GM21447 (cell line): Measurements from ENCODE around the gene PSD4.

Experiments used
- ATAC-seq: cut with Tn5 transposase; IDR thresholded peaks from one replicate; pipeline ENCODE4 v1.9.1; 2021; ENCODE audit not compliant: unreplicated experiment

The PSD4 gene

DNA sequence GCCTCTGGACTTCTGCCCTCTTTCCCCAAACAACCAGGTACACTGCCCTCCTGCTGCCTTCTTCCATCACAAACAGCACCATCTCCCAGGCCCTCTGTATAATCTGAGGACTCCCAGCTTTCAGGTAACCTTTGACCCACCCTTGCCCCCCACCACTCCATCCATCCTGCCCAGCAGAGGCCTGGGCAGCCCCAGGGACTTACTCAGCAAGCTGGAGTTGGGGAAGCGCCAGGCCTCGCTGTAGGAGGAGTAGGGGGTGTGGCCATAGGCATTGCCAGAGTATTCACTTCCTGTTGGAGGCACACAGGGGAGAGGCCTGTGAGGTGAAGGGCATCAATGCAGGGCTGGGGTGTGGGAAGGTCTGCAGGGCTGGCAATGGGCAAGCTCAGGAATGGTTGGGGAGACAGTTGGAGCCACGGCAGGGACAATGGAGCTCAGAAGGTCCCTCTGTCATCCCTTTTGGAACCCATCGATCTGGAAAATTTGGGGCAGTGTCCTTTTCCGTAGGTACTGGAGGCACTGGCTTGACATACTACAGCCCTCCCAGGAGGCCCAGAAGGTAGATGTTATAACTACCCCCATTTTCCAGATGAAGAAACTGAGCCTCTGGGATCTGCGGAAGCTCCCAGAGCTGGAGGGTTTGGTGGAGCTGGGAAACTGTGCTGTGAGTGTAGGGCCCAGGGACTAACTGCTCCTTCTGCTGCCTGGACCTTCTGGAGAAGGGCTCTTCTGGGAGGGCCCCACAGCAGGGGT, 46.3 kb downstream of the PSD4 start:
- no peak for ATAC-seq

GRCh38 chr2:113220970-113221708, 47.4 kb downstream of the PSD4 start:
- no peak for ATAC-seq

GRCh38 chr2:113221846-113222245, 48.1 kb downstream of the PSD4 start:
- ATAC-seq, result no peak

DNA sequence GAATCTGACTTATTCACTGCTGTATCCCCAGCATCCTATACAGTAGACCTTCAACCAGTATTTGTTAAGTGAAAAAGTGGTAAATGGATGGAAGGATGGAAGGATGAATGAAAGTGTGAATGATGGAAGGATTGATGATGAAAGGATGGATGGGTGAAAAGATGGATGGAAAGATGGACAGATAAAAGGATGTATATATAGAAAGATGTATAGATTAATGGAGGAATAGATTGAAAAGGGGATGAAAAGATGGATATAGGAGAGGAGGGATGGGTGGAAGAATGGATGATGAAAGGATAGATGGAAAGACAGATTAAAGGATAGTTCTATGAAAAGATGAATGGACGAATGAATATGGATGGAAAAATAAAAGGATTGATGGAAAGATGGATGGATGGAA, 50.0 kb downstream of the PSD4 start:
- no peak for ATAC-seq

DNA sequence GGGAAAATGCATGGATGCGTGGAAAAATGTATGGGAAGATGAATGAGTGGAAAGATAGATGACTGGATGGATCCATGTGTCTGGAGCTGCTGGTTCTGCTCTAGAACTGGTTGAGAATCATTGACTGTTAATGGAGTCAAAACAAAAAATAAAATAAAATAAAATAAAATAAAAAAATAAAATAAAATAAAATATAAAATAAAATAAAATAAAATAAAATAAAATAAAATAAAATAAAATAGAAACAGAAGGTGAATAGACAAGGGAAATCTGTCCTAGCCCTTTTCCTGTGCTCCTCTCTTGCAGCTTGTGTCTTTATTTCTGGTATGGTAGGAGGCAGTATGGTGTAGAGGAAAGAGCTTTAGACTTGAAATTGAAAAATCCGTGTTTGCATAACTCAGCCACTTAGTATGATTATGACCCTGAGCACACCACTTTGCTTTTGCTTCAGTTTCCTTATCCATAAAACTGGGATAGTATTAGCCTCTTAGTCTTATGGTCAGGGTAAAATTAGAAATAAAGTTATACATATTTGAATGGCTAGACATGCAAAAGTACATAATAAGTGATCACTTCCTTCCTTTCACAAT, 51.0 kb downstream of the PSD4 start:
- no peak for ATAC-seq

- ATAC-seq, result no peak
Observed at GRCh38 chr2:113225263-113226259, 51.8 kb downstream of the PSD4 start.

- ATAC-seq, result no peak
Observed at GRCh38 chr2:113226462-113226861, 52.7 kb downstream of the PSD4 start.

DNA sequence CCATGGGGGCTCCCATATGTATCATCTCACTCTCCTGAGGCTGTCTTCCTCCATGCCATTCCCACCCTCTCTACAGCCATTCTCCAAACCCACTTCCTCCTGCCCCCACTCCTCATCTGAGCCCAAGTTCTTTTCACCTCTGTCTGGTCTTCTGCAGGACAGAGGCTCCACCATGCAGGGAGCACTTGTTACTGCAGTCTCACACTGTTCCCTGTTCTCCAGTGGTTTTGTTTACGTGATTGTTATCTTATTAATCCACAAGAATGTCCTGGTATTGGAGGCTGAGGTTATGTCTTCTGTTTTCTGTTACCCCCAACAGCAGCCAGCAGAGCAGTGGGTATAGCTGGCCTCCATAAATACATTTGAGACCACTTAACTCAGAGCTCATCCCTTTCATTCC, 53.5 kb downstream of the PSD4 start:
- no peak for ATAC-seq

DNA sequence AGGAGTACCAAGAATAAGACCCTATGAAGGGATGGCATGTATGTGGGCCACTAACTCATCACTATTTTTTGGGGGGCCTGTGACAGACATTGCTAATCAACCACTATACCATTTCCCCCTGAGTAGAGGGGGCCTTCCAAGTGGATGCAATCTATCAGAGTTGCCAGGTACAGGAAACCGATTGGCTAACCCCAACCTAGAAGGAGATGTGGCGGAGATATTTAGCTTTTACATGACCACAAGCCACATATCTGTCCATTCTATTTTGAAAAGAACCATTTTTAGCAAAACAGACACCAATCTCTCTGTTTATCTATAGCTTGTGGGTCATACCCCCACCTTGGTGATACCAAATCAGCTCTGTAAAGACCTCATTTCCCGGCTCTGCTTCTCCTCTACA, 53.9 kb downstream of the PSD4 start:
- no peak for ATAC-seq

DNA sequence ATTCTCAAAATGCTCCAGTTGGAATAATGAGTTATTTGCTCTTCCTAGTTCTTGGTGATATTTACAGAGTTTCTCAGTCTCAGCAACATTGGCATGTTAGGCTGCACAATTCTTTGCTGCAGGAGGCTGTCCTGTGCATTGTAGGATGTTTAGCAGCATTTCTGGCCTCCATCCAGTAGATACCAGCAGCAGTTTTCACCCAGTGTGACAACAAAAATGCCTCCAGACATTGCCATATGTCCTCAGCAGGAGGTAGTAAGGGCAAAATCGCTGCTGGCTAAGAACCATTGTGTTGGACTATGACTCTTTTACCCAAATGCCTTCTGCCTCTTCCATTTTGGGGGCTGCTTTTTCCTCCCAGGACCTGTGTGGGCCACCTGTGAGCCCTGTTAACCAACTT, 54.6 kb downstream of the PSD4 start:
- no peak for ATAC-seq

DNA sequence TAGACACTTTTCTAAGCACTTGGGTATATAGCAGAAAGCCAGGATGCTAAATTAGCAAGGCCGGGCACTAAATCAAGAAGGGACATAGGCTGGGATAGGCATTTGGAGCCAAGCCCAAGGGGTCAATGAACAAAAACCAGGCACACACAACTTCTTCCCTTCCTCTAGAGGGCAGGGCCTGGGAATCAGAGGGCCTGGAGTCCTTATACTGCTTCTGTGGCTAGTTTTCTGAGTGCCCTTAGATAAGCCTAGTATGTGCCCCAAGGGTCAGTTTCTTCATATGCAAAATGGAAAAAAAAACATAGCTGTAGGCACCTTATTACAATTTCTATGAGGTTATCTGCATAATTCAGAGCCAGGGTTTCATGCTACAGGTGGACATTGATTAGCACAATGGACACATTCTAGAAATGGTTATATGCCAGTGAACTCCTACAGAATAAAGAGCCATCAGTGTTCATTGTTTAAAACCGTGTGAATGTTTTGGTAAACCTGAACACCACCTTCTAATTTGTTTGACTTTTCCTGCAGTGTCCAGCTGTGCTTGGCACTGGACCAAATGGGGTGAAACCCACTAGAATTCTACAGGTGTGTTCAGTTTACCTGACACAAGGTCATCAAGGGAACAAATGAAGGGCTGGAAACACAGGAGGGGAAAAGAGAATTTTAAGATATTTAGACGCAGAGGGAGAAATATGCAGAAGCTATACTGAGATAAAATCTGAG, 55.4 kb downstream of the PSD4 start:
- ATAC-seq, result no peak

GRCh38 chr2:113229795-113230194, 56.0 kb downstream of the PSD4 start:
- ATAC-seq, result no peak

DNA sequence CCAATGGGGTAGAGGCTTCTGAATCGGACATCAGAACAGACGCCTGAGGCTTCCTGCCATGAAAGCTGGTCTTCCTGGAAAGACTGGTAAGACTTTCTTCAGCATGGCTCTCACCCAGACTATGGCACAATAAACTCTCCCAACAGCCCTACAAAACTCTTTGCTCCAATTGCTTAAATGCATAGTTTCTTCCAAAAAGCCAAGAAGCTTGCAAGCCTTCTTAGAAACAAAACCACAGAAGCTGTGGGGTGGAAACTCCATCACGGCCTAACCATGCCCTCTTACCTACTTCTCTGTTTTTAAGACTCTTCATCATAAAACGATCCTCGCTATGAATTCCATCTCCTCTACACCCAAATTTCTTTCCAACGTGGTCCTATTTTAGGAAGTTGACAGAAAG, 56.8 kb downstream of the PSD4 start:
- ATAC-seq, result no peak

GRCh38 chr2:113231064-113231463, 57.3 kb downstream of the PSD4 start:
- ATAC-seq, result no peak

DNA sequence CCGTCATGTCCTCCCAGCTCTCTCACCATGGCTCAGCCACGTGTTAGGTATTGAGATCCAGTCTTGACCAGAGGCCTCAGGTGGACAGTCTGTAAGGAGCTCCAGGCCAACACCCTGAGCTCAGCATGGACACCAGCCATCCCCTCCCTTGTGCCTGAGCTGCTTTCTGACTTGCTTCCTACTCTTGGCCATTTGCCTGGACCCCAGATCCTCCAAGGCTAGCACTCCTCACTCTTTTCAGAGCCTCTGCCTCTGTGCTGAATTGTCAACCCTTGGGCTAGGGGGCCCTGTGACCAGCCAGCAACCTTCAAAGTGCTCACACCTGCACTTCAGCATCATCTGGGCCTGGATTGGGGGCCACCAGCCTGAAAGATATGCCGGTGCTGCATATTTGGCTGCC, 58.4 kb downstream of the PSD4 start:
- no peak for ATAC-seq

GRCh38 chr2:113232740-113233139, 59.0 kb downstream of the PSD4 start:
- no peak for ATAC-seq

- ATAC-seq, result no peak
Observed at GRCh38 chr2:113233593-113234550, 60.1 kb downstream of the PSD4 start.

DNA sequence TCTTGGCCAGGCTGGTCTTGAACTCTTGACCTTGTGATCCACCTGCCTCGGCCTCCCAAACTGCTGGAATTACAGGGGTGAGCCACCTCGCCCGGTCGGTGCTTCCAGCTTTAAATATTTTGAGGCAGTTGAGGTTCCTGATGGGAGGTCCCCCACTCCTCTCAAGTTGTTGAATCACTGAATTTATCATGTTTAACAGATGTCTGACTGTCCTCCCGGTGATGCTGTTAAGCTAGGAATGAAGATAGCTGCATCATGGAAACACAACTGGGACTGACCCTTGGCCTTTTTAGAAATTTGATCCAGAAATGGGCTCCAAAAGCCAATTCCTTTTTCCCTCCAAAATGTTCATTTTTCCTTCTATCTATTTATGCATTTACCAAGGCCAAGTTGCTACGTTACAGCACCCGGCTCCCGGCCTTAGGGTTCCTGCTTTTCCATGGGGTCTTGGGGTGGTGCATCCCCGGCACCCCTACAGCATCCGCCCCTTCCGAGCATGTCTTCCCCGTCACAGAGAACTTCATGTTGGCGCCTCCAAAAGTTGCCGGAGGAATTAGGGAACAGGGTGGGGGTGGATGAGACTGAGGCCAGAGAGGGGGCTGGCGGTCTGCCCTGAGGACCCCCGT, 61.1 kb downstream of the PSD4 start:
- peak; percentile 19 for ATAC-seq
